PC-9 (cell line): ENCODE measurements around the gene KRT78.

Experiments
- CTCF ChIP-seq: fragments of 200-600 bp; sonication (generic); conservative IDR thresholded peaks from 2 replicates; pipeline ENCODE4 v1.6.1; 2017; ENCODE audit warnings: mixed run types, antibody characterized with exemption, mild to moderate bottlenecking, moderate library complexity
- EZH2 ChIP-seq: fragments of 200-600 bp; sonication (generic); IDR thresholded peaks from 2 replicates; pipeline ENCODE4 v1.8.0; 2017; ENCODE audit warnings: antibody characterized with exemption, low read depth

- TF ChIP-seq CTCF (no peak), EZH2 (no peak)
Observed at GRCh38 chr12:52810554-52810953, 38.2 kb downstream of the KRT78 start.
